HG02763 (cell line): ENCODE results near the gene SUPT3H.
"Not testable (repeated sequence)": the region's sequence is repeated elsewhere in the genome, so short reads cannot be mapped to it uniquely, and the experiment has no call there.

ENCODE experiments used
- ATAC-seq: cut with Tn5 transposase; IDR thresholded peaks from one replicate; pipeline ENCODE4 v1.9.1; 2021; ENCODE audit warnings: mild to moderate bottlenecking, moderate library complexity; ENCODE audit not compliant: unreplicated experiment

The SUPT3H gene

DNA sequence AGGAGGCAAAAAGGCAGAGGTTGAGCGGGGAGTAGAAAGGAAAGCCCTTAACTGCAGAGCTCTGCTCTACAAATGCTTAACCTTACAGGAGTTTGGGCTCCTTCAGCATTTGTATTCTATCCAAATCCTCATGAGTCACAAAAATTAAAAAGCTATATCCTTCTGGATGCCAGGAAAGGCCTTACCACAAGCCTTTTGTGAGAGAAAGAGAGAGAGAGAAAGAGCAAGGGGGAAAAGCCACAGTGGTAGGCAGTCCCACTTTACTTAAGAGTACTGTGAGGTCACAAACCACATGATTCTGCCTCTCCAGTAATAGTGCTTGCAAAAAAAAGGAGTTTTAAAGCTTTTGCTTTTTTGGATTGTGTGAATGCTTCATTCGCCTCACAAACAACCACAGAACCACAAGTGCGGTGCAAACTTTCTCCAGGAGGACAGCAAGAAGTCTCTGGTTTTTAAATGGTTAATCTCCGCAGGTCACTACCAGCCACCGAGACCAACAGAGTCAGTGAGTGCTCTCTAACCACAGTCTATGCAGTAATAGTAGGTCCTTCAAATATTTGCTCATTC lies 49.7 kb downstream of the SUPT3H start, which contains the start of gene RUNX2:
Gene RUNX2, plus strand, starts transcription at position 375 of the 567 bp plus-strand sequence. CDS start 397 bp downstream, outside the sequence.
- no peak for ATAC-seq

- no peak for ATAC-seq
Observed at GRCh38 chr6:45326698-45327417, 50.9 kb downstream of the SUPT3H start.

GRCh38 chr6:45323656-45324224 lies 54.0 kb downstream of the SUPT3H start:
- ATAC-seq: no peak

- ATAC-seq: no peak
Observed at GRCh38 chr6:45320349-45320748, 57.4 kb downstream of the SUPT3H start.

- ATAC-seq: no peak
Observed at GRCh38 chr6:45314146-45314545, 63.6 kb downstream of the SUPT3H start.

DNA sequence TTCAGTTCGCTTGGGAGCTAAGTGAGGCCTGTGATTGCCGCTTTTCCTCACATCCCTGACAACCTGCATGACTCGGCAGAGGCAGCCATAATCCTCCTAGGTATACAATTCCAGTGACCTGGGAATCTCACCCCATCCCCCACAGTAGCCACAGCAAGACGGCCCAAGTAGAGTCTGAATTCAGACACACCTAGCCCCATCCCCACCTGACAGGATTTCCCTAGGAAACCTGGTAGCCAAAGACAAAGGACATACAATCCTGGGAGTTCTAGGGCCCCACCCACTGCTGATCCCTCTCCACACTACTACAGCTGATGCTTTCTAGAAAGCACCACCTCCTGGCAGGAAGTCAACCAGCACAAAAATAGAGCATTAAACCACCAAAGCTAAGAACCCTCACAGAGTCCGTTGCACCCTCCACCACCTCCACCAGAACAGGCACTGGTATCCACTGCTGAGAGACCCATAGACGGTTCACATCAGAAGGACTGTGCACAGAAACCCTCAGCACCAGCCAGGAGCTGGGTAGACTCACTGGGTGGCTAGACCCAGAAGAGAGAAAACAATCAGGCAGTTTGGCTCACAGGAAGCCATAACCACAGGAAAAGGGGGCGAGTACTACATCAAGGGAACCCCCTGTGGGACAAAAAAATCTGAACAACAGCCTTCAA lies 67.5 kb downstream of the SUPT3H start:
- no peak for ATAC-seq

DNA sequence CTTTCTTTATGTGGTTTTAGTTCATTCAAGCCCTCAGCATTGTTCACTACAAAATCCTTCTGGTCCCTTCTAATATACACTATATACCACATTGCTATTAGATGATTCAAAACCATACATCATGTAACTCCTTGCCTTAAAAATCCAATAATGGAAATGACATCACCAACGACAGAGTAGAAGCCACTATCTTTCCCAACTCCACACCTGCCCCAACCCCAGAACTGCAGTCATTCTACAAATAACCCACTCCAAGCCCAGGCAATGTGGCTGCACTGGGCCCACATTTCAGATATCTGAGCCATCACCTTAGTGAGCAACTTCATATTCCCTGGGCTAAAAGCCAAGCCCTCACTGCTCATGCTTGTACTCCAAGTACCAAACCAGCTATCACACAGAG lies 72.2 kb downstream of the SUPT3H start:
- no peak for ATAC-seq

GRCh38 chr6:45302832-45303231 lies 74.9 kb downstream of the SUPT3H start:
- no peak for ATAC-seq

DNA sequence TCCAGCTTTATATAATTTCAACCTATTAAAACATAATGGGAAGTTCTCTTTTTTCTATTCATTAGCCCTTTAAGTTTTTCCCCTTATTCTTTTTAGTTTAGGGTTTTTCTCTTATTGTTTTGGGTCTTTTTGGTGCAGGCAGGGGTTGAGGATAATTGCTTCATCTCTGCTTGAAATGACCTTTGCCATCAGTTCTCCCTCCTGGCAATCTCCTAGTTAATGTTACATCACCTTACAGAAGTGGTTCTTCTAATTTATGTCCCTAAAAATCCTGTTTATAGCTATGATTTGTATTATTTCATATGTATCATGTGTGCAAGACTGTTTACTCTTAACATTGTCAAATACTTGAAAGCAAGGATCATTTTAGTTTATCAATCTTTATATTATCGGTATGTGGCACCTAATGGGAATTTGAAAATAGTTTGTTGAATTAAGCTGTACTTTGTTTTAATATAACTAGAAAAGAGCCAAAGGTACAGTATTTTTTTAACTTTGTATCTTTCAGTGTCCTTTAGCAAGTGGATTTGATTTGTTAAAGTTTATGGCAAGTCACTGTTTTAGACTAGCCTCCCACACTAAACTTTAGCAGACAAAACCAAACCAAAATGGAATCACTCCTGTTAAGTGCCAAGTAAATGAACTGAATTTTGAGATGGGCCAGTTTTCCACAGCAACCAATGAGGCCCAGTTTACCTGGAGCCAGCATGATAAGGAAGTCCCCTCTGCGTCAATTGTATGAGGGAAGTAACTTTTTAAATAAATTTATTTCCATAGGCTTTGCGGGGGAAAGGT lies 76.2 kb downstream of the SUPT3H start:
- ATAC-seq: no peak

DNA sequence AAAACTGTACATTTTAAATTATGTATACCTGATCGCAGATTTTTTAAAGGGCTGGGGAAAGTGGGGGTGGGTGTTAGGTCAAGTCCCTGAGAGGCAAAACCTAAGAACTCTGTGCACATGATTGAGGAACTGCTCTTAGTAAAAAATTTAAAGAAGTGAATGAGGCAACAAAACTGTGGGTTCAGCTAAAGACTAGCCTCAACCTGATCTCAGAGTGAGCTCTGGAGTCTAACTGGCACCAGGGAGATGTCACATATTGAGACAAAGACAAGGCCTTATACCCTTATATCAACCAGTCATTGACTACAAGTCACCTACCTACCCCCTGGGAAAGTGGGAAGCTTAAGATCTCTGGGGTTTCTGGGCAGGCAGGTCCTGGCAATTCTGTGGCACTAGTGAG lies 77.0 kb downstream of the SUPT3H start:
- ATAC-seq: no peak

- no peak for ATAC-seq
Observed at GRCh38 chr6:45299096-45299581, 78.6 kb downstream of the SUPT3H start.

GRCh38 chr6:45297320-45297719 lies 80.4 kb downstream of the SUPT3H start:
- no peak for ATAC-seq

GRCh38 chr6:45294065-45294701 lies 83.6 kb downstream of the SUPT3H start:
- not testable (repeated sequence) for ATAC-seq

DNA sequence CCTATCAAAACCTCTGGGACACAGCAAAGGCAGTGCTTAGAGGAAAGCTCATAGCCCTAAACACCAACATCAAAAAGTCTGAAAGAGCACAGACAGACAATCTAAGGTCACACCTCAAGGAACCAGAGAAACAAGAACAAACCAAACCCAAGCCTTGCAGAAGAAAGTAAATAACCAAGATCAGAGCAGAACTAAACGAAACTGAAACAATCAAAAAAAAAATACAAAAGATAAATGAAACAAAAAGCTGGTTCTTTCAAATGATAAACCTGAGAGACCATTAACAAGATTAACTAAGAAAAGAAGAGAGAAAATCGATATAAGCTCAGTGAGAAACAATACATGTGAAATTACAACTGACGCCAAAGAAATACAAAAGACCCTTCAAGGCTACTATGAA lies 84.4 kb downstream of the SUPT3H start:
- ATAC-seq: no peak

- ATAC-seq: no peak
Observed at GRCh38 chr6:45289751-45290514, 87.8 kb downstream of the SUPT3H start.

- not testable (repeated sequence) for ATAC-seq
Observed at GRCh38 chr6:45286707-45287106, 91.0 kb downstream of the SUPT3H start.

DNA sequence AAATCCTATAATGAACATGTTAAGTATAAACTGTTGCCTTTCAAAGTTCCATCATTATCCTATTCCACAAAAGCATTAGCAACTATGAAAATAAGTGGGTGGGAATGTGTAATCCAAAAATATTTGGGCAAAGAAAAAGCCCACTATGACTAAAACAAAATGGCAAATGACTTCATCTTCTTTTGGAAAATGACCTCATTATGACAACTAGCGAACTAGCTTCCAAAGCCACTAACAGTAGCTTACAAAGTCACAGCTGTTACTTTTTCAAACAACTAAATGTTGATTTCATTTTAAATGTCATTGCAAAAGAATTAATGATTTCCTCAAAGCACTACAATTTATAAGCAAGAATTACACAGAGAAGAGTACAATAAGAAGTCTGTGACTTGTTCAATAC lies 99.4 kb downstream of the SUPT3H start:
- ATAC-seq: no peak

- not testable (repeated sequence) for ATAC-seq
Observed at GRCh38 chr6:45277741-45278140, 100.0 kb downstream of the SUPT3H start.

GRCh38 chr6:45275358-45275757 lies 102.4 kb downstream of the SUPT3H start:
- no peak for ATAC-seq

- no peak for ATAC-seq
Observed at GRCh38 chr6:45272626-45273025, 105.1 kb downstream of the SUPT3H start.
